Gastrocnemius medialis (tissue), 4 donors: ENCODE data around the gene PGD. TPM values are rescaled to one million over a fixed set of nuclear protein-coding genes. Genes with fewer than 3 reads are reported as not detected.
A peak's percentile ranks its signal among the peaks of the same experiment; 100 is the strongest.

Experiments
- ATAC-seq, 2 donors: fragments of 150-250 bp; one replicate each; pipeline ENCODE4 v1.9.1; 2016
- DNase-seq, 2 donors: peaks; one replicate each; pipeline ENCODE4 v3.0.0-alpha.2; 2019
- H3K27ac ChIP-seq, 4 donors: fragments of 200-600 bp; sonication (generic); 1 replicate in 1 of 4; 2 replicates in 3 of 4; pipeline ENCODE4 v1.5.1; 2016 to 2018; ENCODE audit warnings: mild to moderate bottlenecking in 2 of 4, moderate library complexity in 1 of 4
- H3K27me3 ChIP-seq, 3 donors: fragments of 200-600 bp; sonication (generic) in 2 of 3; 1 replicate in 1 of 3; 2 replicates in 2 of 3; pipeline versions ENCODE4 v1.5.1 to v1.6.0; 2016 to 2019; ENCODE audit warnings: mild to moderate bottlenecking in 1 of 3, moderate library complexity in 1 of 3
- H3K36me3 ChIP-seq, 2 donors: fragments of 200-600 bp; sonication (generic) in 1 of 2; one replicate each; pipeline ENCODE4 v1.5.1; 2017 to 2018
- H3K4me1 ChIP-seq, 2 donors: fragments of 200-600 bp; sonication (generic) in 1 of 2; one replicate each; pipeline ENCODE4 v1.5.1; 2016 to 2017; ENCODE audit warnings: mild to moderate bottlenecking in 2 of 2
- H3K4me3 ChIP-seq, 4 donors: fragments of 200-600 bp; sonication (generic) in 3 of 4; 1 replicate in 1 of 4; 2 replicates in 3 of 4; pipeline ENCODE4 v1.5.1; 2016 to 2019; ENCODE audit warnings: mild to moderate bottlenecking in 2 of 4
- H3K9me3 ChIP-seq, 3 donors: fragments of 200-600 bp; sonication (generic) in 2 of 3; 1 replicate in 1 of 3; 2 replicates in 2 of 3; pipeline ENCODE4 v1.5.1; 2016 to 2019
- POLR2A ChIP-seq, 2 donors: fragments of 450-650 bp; IDR thresholded peaks; one replicate each; pipeline ENCODE4 v1.6.1; 2017; ENCODE audit warnings: antibody characterized with exemption in 2 of 2, mild to moderate bottlenecking in 2 of 2, moderate library complexity in 2 of 2
- in situ Hi-C, 4 donors: fragments of 200-750 bp; cut with MboI; loops; one replicate each; pipeline versions ENCODE4 v1.15.0 to v1.8.0; 2017; ENCODE audit warnings: low sequenced_read_pairs in 4 of 4
- intact Hi-C: fragments of 100-400 bp; cut with DNase I; formaldehyde crosslinking; loops from one replicate; pipeline ENCODE4 v1.15.1; 2023; ENCODE audit warnings: low total_unique reads
- total RNA-seq, 4 donors: library from RNA; depleted of rRNA; stranded (reverse); fragments of >200 nt; gene quantifications; one replicate each; pipeline versions ENCODE4 v1.1.0 to v1.2.3, GENCODE V29; 2016
- TF ChIP-seq, protein P1 (sequence below), 5 experiments: fragments of 450-650 bp in 3 of 5; fragments of 200-600 bp in 2 of 5; sonication (generic) in 2 of 5; IDR thresholded peaks in 4 of 5; conservative IDR thresholded peaks in 1 of 5; 1 replicate in 4 of 5; 2 replicates in 1 of 5; pipeline ENCODE4 v1.5.1; 2016 to 2019; ENCODE audit warnings: antibody characterized with exemption in 5 of 5, mild to moderate bottlenecking in 3 of 5, moderate library complexity in 3 of 5

Gene PGD
- total RNA-seq, 4 donors from 2014 or later, result 23.8 to 48.7 (median 39.3) TPM

- H3K9me3 ChIP-seq, result no peaks in the 10 kb centered on the region
- peaks cover 4 to 6% of the 10 kb centered on the region in 2 donors for H3K4me1 ChIP-seq
- H3K4me3 ChIP-seq, result no peak overlapping the region
- in situ Hi-C loops, result no loop called here
- no peak for DNase-seq
- no peak for ATAC-seq
- H3K36me3 ChIP-seq, result no peaks in the 10 kb centered on the region
- intact Hi-C loops, result no loop called here
- TF ChIP-seq, protein P1, sequence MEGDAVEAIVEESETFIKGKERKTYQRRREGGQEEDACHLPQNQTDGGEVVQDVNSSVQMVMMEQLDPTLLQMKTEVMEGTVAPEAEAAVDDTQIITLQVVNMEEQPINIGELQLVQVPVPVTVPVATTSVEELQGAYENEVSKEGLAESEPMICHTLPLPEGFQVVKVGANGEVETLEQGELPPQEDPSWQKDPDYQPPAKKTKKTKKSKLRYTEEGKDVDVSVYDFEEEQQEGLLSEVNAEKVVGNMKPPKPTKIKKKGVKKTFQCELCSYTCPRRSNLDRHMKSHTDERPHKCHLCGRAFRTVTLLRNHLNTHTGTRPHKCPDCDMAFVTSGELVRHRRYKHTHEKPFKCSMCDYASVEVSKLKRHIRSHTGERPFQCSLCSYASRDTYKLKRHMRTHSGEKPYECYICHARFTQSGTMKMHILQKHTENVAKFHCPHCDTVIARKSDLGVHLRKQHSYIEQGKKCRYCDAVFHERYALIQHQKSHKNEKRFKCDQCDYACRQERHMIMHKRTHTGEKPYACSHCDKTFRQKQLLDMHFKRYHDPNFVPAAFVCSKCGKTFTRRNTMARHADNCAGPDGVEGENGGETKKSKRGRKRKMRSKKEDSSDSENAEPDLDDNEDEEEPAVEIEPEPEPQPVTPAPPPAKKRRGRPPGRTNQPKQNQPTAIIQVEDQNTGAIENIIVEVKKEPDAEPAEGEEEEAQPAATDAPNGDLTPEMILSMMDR (IDR thresholded peaks at IDR 0.05 in 4 of 5, conservative IDR thresholded peaks at IDR 0.05 in 1 of 5), result no peak
- TF ChIP-seq POLR2A (IDR thresholded peaks at IDR 0.05), result no peak
- H3K27ac ChIP-seq, result peak overlapping the region in 2 of 4 donors; percentile 50 to 64
- H3K27me3 ChIP-seq, result no peaks in the 10 kb centered on the region
These were observed 10.5 kb upstream of the PGD start for GRCh38 chr1:10388387-10388715.

DNA sequence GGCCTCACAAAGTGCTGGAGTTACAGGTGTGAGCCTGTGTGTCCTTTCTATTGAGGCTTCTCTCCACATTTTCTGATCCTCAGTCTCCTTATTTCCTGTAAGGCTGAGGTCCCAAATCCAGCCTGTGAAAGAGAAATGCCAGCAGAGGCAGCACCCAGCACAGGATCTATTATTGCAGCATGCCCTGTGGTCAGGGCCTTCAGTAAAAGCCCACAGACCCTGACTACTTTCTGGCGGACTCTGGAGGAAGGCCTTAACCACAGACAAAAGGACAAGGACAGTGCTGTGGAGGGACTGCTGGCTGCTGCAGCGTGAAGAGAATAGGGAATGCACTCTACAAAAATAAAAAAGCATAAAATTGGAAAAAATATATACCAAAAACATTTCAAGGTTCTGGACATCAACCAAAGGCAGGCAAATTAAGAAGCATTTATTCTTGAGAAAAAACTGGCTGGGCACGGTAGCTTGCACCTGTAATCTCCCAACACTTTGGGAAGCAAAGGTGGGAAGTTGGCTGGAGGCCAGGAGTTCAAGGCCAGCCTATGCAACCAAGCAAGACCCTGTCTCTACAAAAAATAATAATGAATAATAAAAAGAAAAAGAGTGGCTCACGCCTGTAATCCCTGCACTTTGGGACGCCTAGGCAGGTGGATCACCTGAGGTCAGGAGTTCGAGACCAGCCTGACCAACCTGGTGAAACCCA, 9.4 kb upstream of the PGD start:
- Histone ChIP-seq H3K27ac (no peak overlapping the region), H3K4me3 (no peak overlapping the region), H3K36me3 (no peaks in the 10 kb centered on the region), H3K27me3 (no peaks in the 10 kb centered on the region), H3K4me1 (peaks cover 4 to 6% of the 10 kb centered on the region in 2 donors), H3K9me3 (peaks cover 0 to 5% (median 4%) of the 10 kb centered on the region in 3 donors)
- ATAC-seq (no peak), DNase-seq (no peak)
- intact Hi-C loops (no loop called here), in situ Hi-C loops (no loop called here)
- TF ChIP-seq, protein P1 (IDR thresholded peaks at IDR 0.05 in 4 of 5, conservative IDR thresholded peaks at IDR 0.05 in 1 of 5), result no peak
- TF ChIP-seq POLR2A (IDR thresholded peaks at IDR 0.05), result no peak

- intact Hi-C loops, result no loop called here
- ATAC-seq (no peak), DNase-seq (no peak)
- H3K9me3 ChIP-seq, result peaks cover 0 to 5% (median 4%) of the 10 kb centered on the region in 3 donors
- in situ Hi-C loops, result no loop called here
- no peaks in the 10 kb centered on the region for H3K27me3 ChIP-seq
- H3K36me3 ChIP-seq, result peaks cover 0 to 9% of the 10 kb centered on the region in 2 donors
- peaks cover 0 to 21% of the 10 kb centered on the region in 2 donors for H3K4me1 ChIP-seq
- H3K4me3 ChIP-seq, result no peak overlapping the region
- H3K27ac ChIP-seq, result no peak overlapping the region
- TF ChIP-seq, protein P1 (IDR thresholded peaks at IDR 0.05 in 4 of 5, conservative IDR thresholded peaks at IDR 0.05 in 1 of 5), result no peak
- no peak for TF ChIP-seq POLR2A (IDR thresholded peaks at IDR 0.05)
These were observed 2.0 kb upstream of the PGD start for GRCh38 chr1:10396870-10397269.

- Histone ChIP-seq H3K4me1 (peaks cover 0 to 21% of the 10 kb centered on the region in 2 donors), H3K27me3 (no peaks in the 10 kb centered on the region), H3K36me3 (peaks cover 0 to 21% of the 10 kb centered on the region in 2 donors), H3K9me3 (peaks cover 0 to 5% (median 4%) of the 10 kb centered on the region in 3 donors), H3K4me3 (peak overlapping the region; percentile 71 to 99 (median 87)), H3K27ac (peak overlapping the region; percentile 82 to 93 (median 92))
- TF ChIP-seq POLR2A (IDR thresholded peaks at IDR 0.05), result no peak
- TF ChIP-seq, protein P1 (IDR thresholded peaks at IDR 0.05 in 4 of 5, conservative IDR thresholded peaks at IDR 0.05 in 1 of 5), result no peak
- no peak for ATAC-seq
- DNase-seq, result no peak
- in situ Hi-C loops (no loop called here), intact Hi-C loops (loop anchor here (1.0 to 2.0 kb wide), 3 partner anchors 32 to 488 kb away; partner anchors contain the start of genes CENPS, CTNNBIP1 and PEX14)
These were observed 558 bp upstream of the PGD start for GRCh38 chr1:10398278-10398733.
